Liver (tissue), 9 donors: ENCODE data around the gene DAB1. TPM values are rescaled to one million over a fixed set of nuclear protein-coding genes. Genes with fewer than 3 reads are reported as not detected.

Source experiments
- DNase-seq: peaks from one replicate; pipeline ENCODE4 v3.0.0-alpha.2; 2017; ENCODE audit warnings: low spot score
- H3K27ac ChIP-seq, 2 donors: one replicate each; pipeline ENCODE4 v1.7.0; 2013; ENCODE audit warnings: inconsistent platforms in 2 of 2, low read length in 2 of 2, control low read depth in 1 of 2, low read depth in 1 of 2, mild to moderate bottlenecking in 1 of 2
- H3K27me3 ChIP-seq, 4 donors: one replicate each; pipeline versions ENCODE4 v1.6.1 to v1.7.0; 2013; ENCODE audit warnings: low read length in 3 of 4, inconsistent platforms in 1 of 4, mild to moderate bottlenecking in 1 of 4, moderate library complexity in 1 of 4; ENCODE audit not compliant: control insufficient read depth in 4 of 4, insufficient read depth in 4 of 4
- H3K36me3 ChIP-seq, 4 donors: one replicate each; pipeline versions ENCODE4 v1.6.1 to v1.7.0; 2013; ENCODE audit warnings: low read length in 3 of 4, mild to moderate bottlenecking in 3 of 4, low read depth in 1 of 4, moderate library complexity in 1 of 4; ENCODE audit not compliant: control insufficient read depth in 4 of 4, insufficient read depth in 3 of 4
- H3K4me1 ChIP-seq, 4 donors: one replicate each; pipeline versions ENCODE4 v1.6.1 to v1.7.0; 2013; ENCODE audit warnings: low read length in 3 of 4, mild to moderate bottlenecking in 3 of 4, moderate library complexity in 1 of 4; ENCODE audit not compliant: control insufficient read depth in 4 of 4, insufficient read depth in 4 of 4
- H3K4me3 ChIP-seq, 3 donors: one replicate each; pipeline versions ENCODE4 v1.6.1 to v1.7.0; 2013; ENCODE audit warnings: low read length in 3 of 3, control low read depth in 1 of 3, low read depth in 1 of 3, mild to moderate bottlenecking in 1 of 3
- H3K9ac ChIP-seq, 2 donors: one replicate each; pipeline ENCODE4 v1.7.0; 2013; ENCODE audit warnings: low read length in 2 of 2, mild to moderate bottlenecking in 2 of 2, moderate library complexity in 2 of 2, control low read depth in 1 of 2, low read depth in 1 of 2
- H3K9me3 ChIP-seq, 4 donors: one replicate each; pipeline versions ENCODE4 v1.6.1 to v1.7.0; 2013; ENCODE audit warnings: low read length in 3 of 4; ENCODE audit not compliant: control insufficient read depth in 4 of 4
- FOXA1 ChIP-seq: IDR thresholded peaks from 2 replicates; pipeline ENCODE4 v1.6.1; 2016; ENCODE audit warnings: antibody characterized with exemption
- FOXA2 ChIP-seq: IDR thresholded peaks from 2 replicates; pipeline ENCODE4 v1.6.1; 2016; ENCODE audit warnings: antibody characterized with exemption
- HNF4A ChIP-seq, 2 donors: conservative IDR thresholded peaks; 2 replicates each; pipeline ENCODE4 v1.6.1; 2016; ENCODE audit warnings: antibody characterized with exemption in 2 of 2, mild to moderate bottlenecking in 2 of 2
- HNF4G ChIP-seq: IDR thresholded peaks from 2 replicates; pipeline ENCODE4 v1.6.1; 2016; ENCODE audit warnings: antibody characterized with exemption
- JUND ChIP-seq, 2 donors: IDR thresholded peaks; 2 replicates each; pipeline ENCODE4 v1.6.1; 2016; ENCODE audit warnings: antibody characterized with exemption in 2 of 2
- NR2F2 ChIP-seq: IDR thresholded peaks from 2 replicates; pipeline ENCODE4 v1.6.1; 2016; ENCODE audit warnings: antibody characterized with exemption
- RAD21 ChIP-seq, 2 donors: IDR thresholded peaks; 2 replicates each; pipeline ENCODE4 v1.6.1; 2016; ENCODE audit warnings: antibody characterized with exemption in 2 of 2, mild to moderate bottlenecking in 2 of 2
- RXRA ChIP-seq, 2 donors: IDR thresholded peaks; 2 replicates each; pipeline ENCODE4 v1.6.1; 2017 to 2018; ENCODE audit warnings: antibody characterized with exemption in 2 of 2, mild to moderate bottlenecking in 1 of 2
- SP1 ChIP-seq: IDR thresholded peaks from 2 replicates; pipeline ENCODE4 v1.6.1; 2018; ENCODE audit warnings: antibody characterized with exemption, mild to moderate bottlenecking
- TAF1 ChIP-seq: conservative IDR thresholded peaks from 2 replicates; pipeline ENCODE4 v1.6.1; 2016; ENCODE audit warnings: antibody characterized with exemption, mild to moderate bottlenecking
- YY1 ChIP-seq: IDR thresholded peaks from 2 replicates; pipeline ENCODE4 v1.6.1; 2016; ENCODE audit warnings: antibody characterized with exemption, mild to moderate bottlenecking
- WGBS: extraction: QIAGEN DNeasy Blood & Tissue Kit; methylation state at CpG from one replicate; pipeline ENCODE4 v1.1.7; 2013; 5-methylcytosine and 5-hydroxymethylcytosine counted together
- polyA plus RNA-seq, 2 donors: library from polyadenylated mRNA; stranded (reverse) in 1 of 2; unstranded in 1 of 2; fragments of 200-250 nt in 1 of 2; fragments of >200 nt in 1 of 2; fragmentation: Nextera tagmentation in 1 of 2; extraction: Ambion mirVana in 1 of 2; gene quantifications; one replicate each; pipeline versions ENCODE4 v1.2.1 to v1.2.3, GENCODE V29; 2013 to 2015
- total RNA-seq, 2 donors: library from RNA; depleted of rRNA; stranded (reverse); fragments of >200 nt; gene quantifications; one replicate each; pipeline ENCODE4 v1.2.3, GENCODE V29; 2014
- TF ChIP-seq, protein P1 (sequence below): fragments of 150-350 bp; IDR thresholded peaks from 2 replicates; pipeline ENCODE4 v1.5.1; 2017; ENCODE audit warnings: improper control_type of control experiment, low read depth, low read length; ENCODE audit not compliant: missing input control
- TF ChIP-seq, protein P2 (sequence below): IDR thresholded peaks from 2 replicates; pipeline ENCODE4 v1.6.1; 2016; ENCODE audit warnings: antibody characterized with exemption, mild to moderate bottlenecking
- TF ChIP-seq, protein P3 (sequence below): IDR thresholded peaks from 2 replicates; pipeline ENCODE4 v1.6.1; 2016; ENCODE audit warnings: antibody characterized with exemption
- TF ChIP-seq, protein P4 (sequence below): IDR thresholded peaks from 2 replicates; pipeline ENCODE4 v1.6.1; 2016; ENCODE audit warnings: antibody characterized with exemption
- TF ChIP-seq, protein P5 (sequence below): IDR thresholded peaks from 2 replicates; pipeline ENCODE4 v1.6.1; 2016; ENCODE audit warnings: antibody characterized with exemption
- donor health status: healthy.
- donor health status: healthy.
- donor health status: healthy.
- donor health status: healthy.
- donor health status: healthy.

DAB1 gene
- total and polyA plus RNA-seq, 4 donors: 0.54 to 1.7 (median 1.2) TPM

DNA sequence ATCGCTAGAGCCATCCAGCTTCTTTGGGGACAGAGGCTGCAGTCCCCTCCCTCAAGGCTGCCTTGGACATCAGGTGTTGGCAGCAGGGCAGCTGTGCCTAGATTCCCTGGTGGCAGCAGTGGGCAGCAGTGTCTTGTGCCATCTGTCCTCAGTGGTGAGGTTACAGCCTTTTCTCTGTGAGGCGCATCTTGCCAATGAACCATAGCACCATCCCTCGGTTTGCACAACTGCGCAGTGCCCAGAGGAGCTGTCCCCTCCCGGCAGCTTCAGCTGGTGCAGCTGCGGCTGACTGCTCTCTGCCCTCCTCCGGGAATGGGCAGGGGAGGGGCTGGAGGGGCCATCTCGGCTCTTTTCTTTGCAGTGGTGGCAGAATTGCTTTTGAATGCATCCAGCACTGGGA, 399.0 kb downstream of the DAB1 start (continued):
- TF ChIP-seq, protein P1, sequence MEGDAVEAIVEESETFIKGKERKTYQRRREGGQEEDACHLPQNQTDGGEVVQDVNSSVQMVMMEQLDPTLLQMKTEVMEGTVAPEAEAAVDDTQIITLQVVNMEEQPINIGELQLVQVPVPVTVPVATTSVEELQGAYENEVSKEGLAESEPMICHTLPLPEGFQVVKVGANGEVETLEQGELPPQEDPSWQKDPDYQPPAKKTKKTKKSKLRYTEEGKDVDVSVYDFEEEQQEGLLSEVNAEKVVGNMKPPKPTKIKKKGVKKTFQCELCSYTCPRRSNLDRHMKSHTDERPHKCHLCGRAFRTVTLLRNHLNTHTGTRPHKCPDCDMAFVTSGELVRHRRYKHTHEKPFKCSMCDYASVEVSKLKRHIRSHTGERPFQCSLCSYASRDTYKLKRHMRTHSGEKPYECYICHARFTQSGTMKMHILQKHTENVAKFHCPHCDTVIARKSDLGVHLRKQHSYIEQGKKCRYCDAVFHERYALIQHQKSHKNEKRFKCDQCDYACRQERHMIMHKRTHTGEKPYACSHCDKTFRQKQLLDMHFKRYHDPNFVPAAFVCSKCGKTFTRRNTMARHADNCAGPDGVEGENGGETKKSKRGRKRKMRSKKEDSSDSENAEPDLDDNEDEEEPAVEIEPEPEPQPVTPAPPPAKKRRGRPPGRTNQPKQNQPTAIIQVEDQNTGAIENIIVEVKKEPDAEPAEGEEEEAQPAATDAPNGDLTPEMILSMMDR: no peak
- TF ChIP-seq RAD21 (IDR thresholded peaks at IDR 0.05) (no peak), YY1 (no peak), RXRA (IDR thresholded peaks at IDR 0.05) (no peak)

DNA sequence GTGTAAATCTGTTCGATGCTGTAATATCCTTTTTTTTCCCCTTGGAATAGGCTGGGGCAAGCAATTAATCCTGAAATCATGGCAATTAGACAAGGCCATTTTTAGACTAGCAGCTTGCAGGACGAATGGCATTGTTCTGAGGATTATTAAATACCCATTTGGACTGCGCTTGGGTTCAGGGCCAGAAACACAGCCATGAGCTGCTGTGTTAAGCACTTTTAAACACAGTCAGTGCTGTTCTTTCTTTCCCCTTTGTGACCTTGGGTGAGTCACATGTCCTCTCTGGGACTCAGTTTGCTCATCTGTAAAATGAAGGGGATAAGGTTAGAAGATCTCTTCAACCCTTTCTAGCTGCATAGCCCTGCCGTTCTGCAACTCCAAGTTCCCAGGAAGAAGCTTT, 399.4 kb downstream of the DAB1 start:
- no peak overlapping the region for H3K9ac ChIP-seq

DNA sequence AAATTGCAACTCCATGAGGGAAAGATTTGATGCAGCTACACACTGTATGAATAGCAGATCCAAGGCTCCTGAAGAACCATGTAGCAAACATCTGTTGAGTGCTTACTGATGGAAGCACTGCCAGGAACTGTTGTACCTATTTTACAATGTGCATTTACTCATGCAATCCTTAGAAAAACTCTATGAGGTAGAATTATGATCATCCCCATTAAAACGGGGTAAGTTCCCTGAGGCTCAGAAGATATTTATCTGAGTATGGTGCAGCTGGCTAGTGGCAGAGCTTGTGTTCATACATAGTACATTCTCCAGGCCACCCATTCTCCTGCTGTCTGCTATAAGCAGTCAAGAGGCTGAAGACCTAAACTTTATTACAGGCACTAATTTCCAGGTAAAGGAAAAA, 403.6 kb downstream of the DAB1 start:
- Histone ChIP-seq H3K4me1 (peaks cover 3 to 12% (median 9%) of the 10 kb centered on the region in 4 donors), H3K36me3 (peaks cover 0 to 2% (median 0%) of the 10 kb centered on the region in 4 donors), H3K9me3 (no peaks in the 10 kb centered on the region), H3K9ac (no peak overlapping the region), H3K27ac (no peak overlapping the region), H3K4me3 (no peak overlapping the region), H3K27me3 (no peaks in the 10 kb centered on the region)
- no peak for DNase-seq
- 79% methylated on average over 1 of the region's 1 CpG for WGBS
- no peak for TF ChIP-seq TAF1
- no peak for TF ChIP-seq RXRA (IDR thresholded peaks at IDR 0.05)
- no peak for TF ChIP-seq RAD21 (IDR thresholded peaks at IDR 0.05)
- TF ChIP-seq, protein P2, sequence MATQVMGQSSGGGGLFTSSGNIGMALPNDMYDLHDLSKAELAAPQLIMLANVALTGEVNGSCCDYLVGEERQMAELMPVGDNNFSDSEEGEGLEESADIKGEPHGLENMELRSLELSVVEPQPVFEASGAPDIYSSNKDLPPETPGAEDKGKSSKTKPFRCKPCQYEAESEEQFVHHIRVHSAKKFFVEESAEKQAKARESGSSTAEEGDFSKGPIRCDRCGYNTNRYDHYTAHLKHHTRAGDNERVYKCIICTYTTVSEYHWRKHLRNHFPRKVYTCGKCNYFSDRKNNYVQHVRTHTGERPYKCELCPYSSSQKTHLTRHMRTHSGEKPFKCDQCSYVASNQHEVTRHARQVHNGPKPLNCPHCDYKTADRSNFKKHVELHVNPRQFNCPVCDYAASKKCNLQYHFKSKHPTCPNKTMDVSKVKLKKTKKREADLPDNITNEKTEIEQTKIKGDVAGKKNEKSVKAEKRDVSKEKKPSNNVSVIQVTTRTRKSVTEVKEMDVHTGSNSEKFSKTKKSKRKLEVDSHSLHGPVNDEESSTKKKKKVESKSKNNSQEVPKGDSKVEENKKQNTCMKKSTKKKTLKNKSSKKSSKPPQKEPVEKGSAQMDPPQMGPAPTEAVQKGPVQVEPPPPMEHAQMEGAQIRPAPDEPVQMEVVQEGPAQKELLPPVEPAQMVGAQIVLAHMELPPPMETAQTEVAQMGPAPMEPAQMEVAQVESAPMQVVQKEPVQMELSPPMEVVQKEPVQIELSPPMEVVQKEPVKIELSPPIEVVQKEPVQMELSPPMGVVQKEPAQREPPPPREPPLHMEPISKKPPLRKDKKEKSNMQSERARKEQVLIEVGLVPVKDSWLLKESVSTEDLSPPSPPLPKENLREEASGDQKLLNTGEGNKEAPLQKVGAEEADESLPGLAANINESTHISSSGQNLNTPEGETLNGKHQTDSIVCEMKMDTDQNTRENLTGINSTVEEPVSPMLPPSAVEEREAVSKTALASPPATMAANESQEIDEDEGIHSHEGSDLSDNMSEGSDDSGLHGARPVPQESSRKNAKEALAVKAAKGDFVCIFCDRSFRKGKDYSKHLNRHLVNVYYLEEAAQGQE: no peak
- TF ChIP-seq JUND (IDR thresholded peaks at IDR 0.05): no peak
- TF ChIP-seq SP1: no peak
- TF ChIP-seq FOXA2: no peak
- TF ChIP-seq HNF4A (conservative IDR thresholded peaks at IDR 0.05): no peak
- TF ChIP-seq FOXA1: no peak
- TF ChIP-seq, protein P3, sequence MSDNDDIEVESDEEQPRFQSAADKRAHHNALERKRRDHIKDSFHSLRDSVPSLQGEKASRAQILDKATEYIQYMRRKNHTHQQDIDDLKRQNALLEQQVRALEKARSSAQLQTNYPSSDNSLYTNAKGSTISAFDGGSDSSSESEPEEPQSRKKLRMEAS: no peak
- TF ChIP-seq, protein P4, sequence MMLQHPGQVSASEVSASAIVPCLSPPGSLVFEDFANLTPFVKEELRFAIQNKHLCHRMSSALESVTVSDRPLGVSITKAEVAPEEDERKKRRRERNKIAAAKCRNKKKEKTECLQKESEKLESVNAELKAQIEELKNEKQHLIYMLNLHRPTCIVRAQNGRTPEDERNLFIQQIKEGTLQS: no peak
- TF ChIP-seq YY1: no peak
- TF ChIP-seq NR2F2: no peak
- TF ChIP-seq, protein P5, sequence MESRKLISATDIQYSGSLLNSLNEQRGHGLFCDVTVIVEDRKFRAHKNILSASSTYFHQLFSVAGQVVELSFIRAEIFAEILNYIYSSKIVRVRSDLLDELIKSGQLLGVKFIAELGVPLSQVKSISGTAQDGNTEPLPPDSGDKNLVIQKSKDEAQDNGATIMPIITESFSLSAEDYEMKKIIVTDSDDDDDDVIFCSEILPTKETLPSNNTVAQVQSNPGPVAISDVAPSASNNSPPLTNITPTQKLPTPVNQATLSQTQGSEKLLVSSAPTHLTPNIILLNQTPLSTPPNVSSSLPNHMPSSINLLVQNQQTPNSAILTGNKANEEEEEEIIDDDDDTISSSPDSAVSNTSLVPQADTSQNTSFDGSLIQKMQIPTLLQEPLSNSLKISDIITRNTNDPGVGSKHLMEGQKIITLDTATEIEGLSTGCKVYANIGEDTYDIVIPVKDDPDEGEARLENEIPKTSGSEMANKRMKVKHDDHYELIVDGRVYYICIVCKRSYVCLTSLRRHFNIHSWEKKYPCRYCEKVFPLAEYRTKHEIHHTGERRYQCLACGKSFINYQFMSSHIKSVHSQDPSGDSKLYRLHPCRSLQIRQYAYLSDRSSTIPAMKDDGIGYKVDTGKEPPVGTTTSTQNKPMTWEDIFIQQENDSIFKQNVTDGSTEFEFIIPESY: no peak
- TF ChIP-seq, protein P1: no peak

More for the DNA sequence above, 399.4 kb downstream of the DAB1 start:
- no peak for DNase-seq
- H3K9me3 ChIP-seq: no peaks in the 10 kb centered on the region
- TF ChIP-seq JUND (IDR thresholded peaks at IDR 0.05) (no peak), TAF1 (no peak), HNF4G (no peak), RXRA (IDR thresholded peaks at IDR 0.05) (no peak), HNF4A (conservative IDR thresholded peaks at IDR 0.05) (no peak)
- TF ChIP-seq, protein P5: no peak
- WGBS: 90% methylated on average over 4 of the region's 4 CpGs
- no peak overlapping the region for H3K4me3 ChIP-seq
- no peaks in the 10 kb centered on the region for H3K36me3 ChIP-seq
- H3K27me3 ChIP-seq: no peaks in the 10 kb centered on the region
- H3K27ac ChIP-seq: no peak overlapping the region
- H3K4me1 ChIP-seq: peaks cover 0 to 3% (median 2%) of the 10 kb centered on the region in 4 donors
